ENCODE results near the gene CYRIA. TPM values are rescaled to one million over a fixed set of nuclear protein-coding genes. Genes with fewer than 3 reads are reported as not detected.

Gene CYRIA
- total and polyA plus RNA-seq, 2 donors (not counting 3 experiments of a cell fraction or from before 2014, with no cell fraction given), result 9.3 to 38.4 TPM

DNA sequence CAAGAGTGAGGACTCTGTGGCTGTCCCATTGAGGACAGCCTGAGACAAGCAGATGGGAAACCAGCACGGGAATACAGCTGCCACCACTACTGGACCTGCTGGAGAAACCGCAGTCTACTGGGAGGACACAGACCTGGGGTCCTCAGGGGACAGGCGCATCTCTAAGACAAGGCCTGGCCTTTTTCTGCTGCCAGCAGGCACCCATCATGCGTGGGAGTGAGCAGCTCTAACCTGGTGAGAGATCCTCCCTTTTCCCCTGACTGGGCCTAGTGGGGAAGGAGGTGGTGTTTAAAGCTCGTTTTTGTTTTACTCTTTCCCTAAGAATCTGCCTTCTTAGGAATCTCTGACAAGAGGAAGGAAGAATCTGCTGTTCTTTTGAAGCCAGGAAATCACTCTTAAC, 36.6 kb downstream of the CYRIA start:
- no peak overlapping the region for H3K9ac ChIP-seq (replicated peaks; ENCODE audit: extremely low read depth, insufficient read depth, low read length)
- H3K4me2 ChIP-seq (ENCODE audit: insufficient read depth, low read length), result no peak overlapping the region
- H3K9me3 ChIP-seq (replicated peaks; ENCODE audit: control insufficient read depth, insufficient read depth, low read length), result no peaks in the 10 kb centered on the region
- intact Hi-C loops (cut with micrococcal nuclease) (no loop called here), dilution Hi-C loops (cut with MboI; ENCODE audit: extremely low pct_ligation_motif_present, low sequenced_read_pairs) (no loop called here)
- H3K9me1 ChIP-seq (replicated peaks; ENCODE audit: control insufficient read depth, extremely low read depth, insufficient read depth, low read length), result no peaks in the 10 kb centered on the region
- ChIA-PET CTCF (interaction anchor here (0.9 to 1.9 kb wide), 5 partner anchors 10 to 23 kb away, joined by 3 to 7 read pairs (median 3); no protein-coding TSS in a partner anchor), POLR2A (interaction anchor here (0.6 kb wide), 1 partner anchor 60 kb away, joined by 3 read pairs; no protein-coding TSS in a partner anchor)
- peaks cover 9% of the 10 kb centered on the region for H3K79me2 ChIP-seq (ENCODE audit: control insufficient read depth, insufficient read depth, low read length)
- FAIRE-seq, result no peak
- H4K20me1 ChIP-seq (replicated peaks; ENCODE audit: control insufficient read depth, extremely low read depth, insufficient read depth, low read length), result no peaks in the 10 kb centered on the region
- no peak for DNase-seq (ENCODE audit: low read depth, low spot score)
- no peaks in the 10 kb centered on the region for H3K27me3 ChIP-seq (ENCODE audit: control insufficient read depth in 2 of 2, insufficient read depth in 2 of 2, low read length in 2 of 2)
- no peaks in the 10 kb centered on the region for H3K36me3 ChIP-seq (ENCODE audit: control insufficient read depth in 2 of 2, extremely low read depth in 1 of 2, insufficient read depth in 2 of 2, low read length in 2 of 2)
- peaks cover 34% of the 10 kb centered on the region for H3K4me1 ChIP-seq (ENCODE audit: control insufficient read depth, extremely low read depth, insufficient read depth, low read length)
- H3K27ac ChIP-seq (ENCODE audit: insufficient read depth, low read depth, low read length), result no peak overlapping the region
- no TSS peak for BruUV-seq (replicated peaks)
- no peak overlapping the region for H2AFZ ChIP-seq (ENCODE audit: low read depth, low read length)
- TF ChIP-seq MYC (IDR thresholded peaks at IDR 0.05; ENCODE audit: low read depth, low read length) (no peak), POLR2A (IDR thresholded peaks at IDR 0.05; ENCODE audit: low read depth, low read length) (no peak), EZH2 (IDR thresholded peaks at IDR 0.05; ENCODE audit: borderline replicate concordance, low read depth, low read length, severe bottlenecking) (no peak), GATA2 (IDR thresholded peaks at IDR 0.05; ENCODE audit: insufficient read depth, insufficient read length, low read depth, low read length) (no peak), FOS (IDR thresholded peaks at IDR 0.05; ENCODE audit: borderline replicate concordance, insufficient read depth, low read length) (no peak), POLR2AphosphoS5 (IDR thresholded peaks at IDR 0.05; ENCODE audit: insufficient read depth, low read depth, low read length) (no peak)
- TF ChIP-seq, protein P1, sequence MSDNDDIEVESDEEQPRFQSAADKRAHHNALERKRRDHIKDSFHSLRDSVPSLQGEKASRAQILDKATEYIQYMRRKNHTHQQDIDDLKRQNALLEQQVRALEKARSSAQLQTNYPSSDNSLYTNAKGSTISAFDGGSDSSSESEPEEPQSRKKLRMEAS (IDR thresholded peaks at IDR 0.05; ENCODE audit: insufficient read depth, insufficient read length), result no peak
- TF ChIP-seq, protein P2, sequence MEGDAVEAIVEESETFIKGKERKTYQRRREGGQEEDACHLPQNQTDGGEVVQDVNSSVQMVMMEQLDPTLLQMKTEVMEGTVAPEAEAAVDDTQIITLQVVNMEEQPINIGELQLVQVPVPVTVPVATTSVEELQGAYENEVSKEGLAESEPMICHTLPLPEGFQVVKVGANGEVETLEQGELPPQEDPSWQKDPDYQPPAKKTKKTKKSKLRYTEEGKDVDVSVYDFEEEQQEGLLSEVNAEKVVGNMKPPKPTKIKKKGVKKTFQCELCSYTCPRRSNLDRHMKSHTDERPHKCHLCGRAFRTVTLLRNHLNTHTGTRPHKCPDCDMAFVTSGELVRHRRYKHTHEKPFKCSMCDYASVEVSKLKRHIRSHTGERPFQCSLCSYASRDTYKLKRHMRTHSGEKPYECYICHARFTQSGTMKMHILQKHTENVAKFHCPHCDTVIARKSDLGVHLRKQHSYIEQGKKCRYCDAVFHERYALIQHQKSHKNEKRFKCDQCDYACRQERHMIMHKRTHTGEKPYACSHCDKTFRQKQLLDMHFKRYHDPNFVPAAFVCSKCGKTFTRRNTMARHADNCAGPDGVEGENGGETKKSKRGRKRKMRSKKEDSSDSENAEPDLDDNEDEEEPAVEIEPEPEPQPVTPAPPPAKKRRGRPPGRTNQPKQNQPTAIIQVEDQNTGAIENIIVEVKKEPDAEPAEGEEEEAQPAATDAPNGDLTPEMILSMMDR (IDR thresholded peaks at IDR 0.05; ENCODE audit: extremely low read depth in 1 of 2, insufficient read depth in 1 of 2, low read depth in 1 of 2, low read length in 2 of 2), result no peak
- H3K4me3 ChIP-seq (replicated peaks in 1 of 3; ENCODE audit: insufficient read depth in 1 of 3, low read depth in 1 of 3, low read length in 3 of 3), result no peak overlapping the region
